Measurements from ENCODE around the gene ZNF433.

GRCh38 chr19:11986754-11987153, 48.7 kb downstream of the ZNF433 start:
- TF ChIP-seq EZH2 (optimal IDR thresholded peaks at IDR 0.05; ENCODE audit: low read depth, low read length): no peak
- TF ChIP-seq CTCF (IDR thresholded peaks at IDR 0.05; ENCODE audit: low read length): no peak
- no peak for TF ChIP-seq EZH2phosphoT487 (IDR thresholded peaks at IDR 0.05; ENCODE audit: low read length)

Measured in MM.1S (cell line).